Neural progenitor cell (in vitro differentiated cells): Measurements from ENCODE around the gene SND1. TPM values are rescaled to one million over a fixed set of nuclear protein-coding genes. Genes with fewer than 3 reads are reported as not detected.

Source experiments
- DNase-seq: peaks from one replicate; pipeline ENCODE4 v3.0.0-alpha.2; 2016; ENCODE audit warnings: low spot score
- H2AFZ ChIP-seq: fragments of 200-600 bp; sonication (generic); replicated peaks from 2 replicates; pipeline ENCODE4 v1.6.1; 2016; ENCODE audit warnings: antibody characterized with exemption
- H3F3A ChIP-seq: fragments of 200-600 bp; sonication (generic); 2 replicates; pipeline ENCODE4 v1.6.1; 2016; ENCODE audit warnings: antibody characterized with exemption, low read depth
- H3K27ac ChIP-seq: fragments of 200-600 bp; sonication (generic); 2 replicates; pipeline ENCODE4 v1.5.1; 2016; ENCODE audit warnings: mild to moderate bottlenecking
- H3K27me3 ChIP-seq: fragments of 200-600 bp; sonication (generic); 2 replicates; pipeline ENCODE4 v1.6.1; 2016; ENCODE audit warnings: mild to moderate bottlenecking, moderate library complexity
- H3K36me3 ChIP-seq: fragments of 200-600 bp; sonication (generic); 2 replicates; pipeline ENCODE4 v1.5.1; 2016
- H3K4me1 ChIP-seq: fragments of 200-600 bp; sonication (generic); 2 replicates; pipeline ENCODE4 v1.6.1; 2016; ENCODE audit warnings: mixed run types
- H3K4me2 ChIP-seq: fragments of 200-600 bp; sonication (generic); 2 replicates; pipeline ENCODE4 v1.6.1; 2016
- H3K4me3 ChIP-seq: fragments of 200-600 bp; sonication (generic); 2 replicates; pipeline ENCODE4 v1.5.1; 2016
- H3K79me2 ChIP-seq: fragments of 200-600 bp; sonication (generic); 2 replicates; pipeline ENCODE4 v1.6.1; 2016; ENCODE audit warnings: low read depth
- H3K9ac ChIP-seq: fragments of 200-600 bp; sonication (generic); 2 replicates; pipeline ENCODE4 v1.6.1; 2016
- H3K9me3 ChIP-seq: fragments of 200-600 bp; sonication (generic); 2 replicates; pipeline ENCODE4 v1.5.1; 2016; ENCODE audit warnings: low read depth
- H4K20me1 ChIP-seq: fragments of 200-600 bp; sonication (generic); 2 replicates; pipeline ENCODE4 v1.6.1; 2016; ENCODE audit warnings: low read depth
- H3K27ac Mint-ChIP-seq: 3 replicates; pipeline ENCODE4 v1.8.0; 2021; ENCODE audit warnings: mixed read lengths
- H3K27me3 Mint-ChIP-seq: 2 replicates; pipeline ENCODE4 v1.8.0; 2022; ENCODE audit warnings: low read depth, mild to moderate bottlenecking, inconsistent platforms, moderate library complexity, mixed read lengths; ENCODE audit not compliant: insufficient read depth
- H3K36me3 Mint-ChIP-seq: 3 replicates; pipeline ENCODE4 v1.8.0; 2021; ENCODE audit warnings: mixed read lengths
- H3K4me1 Mint-ChIP-seq: 3 replicates; pipeline ENCODE4 v1.8.0; 2021; ENCODE audit warnings: mixed read lengths
- H3K4me3 Mint-ChIP-seq: 3 replicates; pipeline ENCODE4 v1.8.0; 2021; ENCODE audit warnings: mild to moderate bottlenecking, moderate library complexity, mixed read lengths
- H3K9me3 Mint-ChIP-seq: 3 replicates; pipeline ENCODE4 v1.8.0; 2020; ENCODE audit warnings: mixed read lengths
- EZH2 ChIP-seq: fragments of 200-600 bp; sonication (generic); IDR thresholded peaks from 2 replicates; pipeline ENCODE4 v1.6.1; 2017; ENCODE audit warnings: antibody characterized with exemption, mild to moderate bottlenecking, moderate library complexity
- EZH2phosphoT487 ChIP-seq: fragments of 200-600 bp; sonication (generic); IDR thresholded peaks from 2 replicates; pipeline ENCODE4 v1.6.1; 2017; ENCODE audit warnings: antibody characterized with exemption
- total RNA-seq: library from RNA; depleted of rRNA; stranded (reverse); fragments of >200 nt; gene quantifications from 2 replicates; pipeline ENCODE4 v1.2.3, GENCODE V29; 2015; ENCODE audit warnings: low replicate concordance
- TF ChIP-seq, protein P1 (sequence below): fragments of 200-600 bp; sonication (generic); IDR thresholded peaks from 2 replicates; pipeline ENCODE4 v1.5.1; 2017; ENCODE audit warnings: antibody characterized with exemption, mild to moderate bottlenecking

SND1 gene
- total RNA-seq, 1 donor from 2014 or later = 154 TPM

DNA sequence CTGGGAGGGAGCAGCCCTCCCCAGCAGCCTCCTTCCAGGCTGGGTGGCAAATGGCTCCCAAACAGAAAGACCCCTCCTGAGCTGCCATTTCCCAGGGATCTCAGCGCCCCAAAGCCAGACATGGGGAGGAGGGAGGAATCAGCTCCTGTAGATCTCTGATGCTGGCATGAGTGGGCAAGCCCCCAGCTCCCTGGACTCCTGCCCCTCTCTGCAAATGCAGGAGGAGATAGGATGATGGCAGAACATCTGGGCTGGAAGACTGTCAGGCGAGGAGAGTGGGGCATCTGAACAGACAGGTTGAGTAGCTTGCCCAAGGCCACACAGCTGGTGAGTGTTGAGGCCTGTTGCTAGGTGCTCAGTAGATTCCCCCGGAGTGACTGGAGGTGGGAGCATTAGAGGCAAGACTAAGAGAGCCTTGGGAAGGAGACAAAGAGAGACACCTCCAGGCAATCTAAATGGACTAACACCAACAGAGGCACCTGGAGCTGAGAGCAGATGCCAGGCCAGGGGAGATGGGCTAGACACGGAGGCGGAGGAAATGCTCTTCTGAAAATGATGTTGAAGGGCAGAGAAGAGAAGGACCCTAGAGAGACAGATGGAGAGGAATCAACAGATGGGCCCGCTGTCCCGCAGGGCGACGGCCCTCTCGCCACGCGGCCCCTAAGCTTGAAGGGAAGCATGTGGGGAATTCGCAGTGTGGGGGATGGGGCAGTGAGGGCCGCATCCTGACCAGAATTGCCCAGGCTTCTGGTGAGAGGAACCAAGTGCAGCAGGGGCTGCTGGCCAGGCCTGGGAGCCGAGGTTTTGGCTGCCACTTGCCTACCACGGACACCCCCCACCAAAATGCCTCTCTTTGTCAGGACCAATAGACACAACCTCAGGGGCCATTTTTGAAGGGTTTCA lies 464.1 kb downstream of the SND1 start:
- H3K36me3 ChIP-seq = no peaks in the 10 kb centered on the region
- H4K20me1 ChIP-seq = no peaks in the 10 kb centered on the region
- H2AFZ ChIP-seq = no peak overlapping the region
- H3K27me3 ChIP-seq = no peaks in the 10 kb centered on the region
- peaks cover 2% of the 10 kb centered on the region for H3K27me3 Mint-ChIP-seq
- H3K9me3 Mint-ChIP-seq = no peaks in the 10 kb centered on the region
- H3K9me3 ChIP-seq = no peaks in the 10 kb centered on the region
- no peak for DNase-seq
- no peaks in the 10 kb centered on the region for H3F3A ChIP-seq
- H3K4me3 Mint-ChIP-seq = no peak overlapping the region
- H3K9ac ChIP-seq = no peak overlapping the region
- peaks cover 15% of the 10 kb centered on the region for H3K4me1 Mint-ChIP-seq
- TF ChIP-seq EZH2 (no peak), EZH2phosphoT487 (no peak)
- TF ChIP-seq, protein P1, sequence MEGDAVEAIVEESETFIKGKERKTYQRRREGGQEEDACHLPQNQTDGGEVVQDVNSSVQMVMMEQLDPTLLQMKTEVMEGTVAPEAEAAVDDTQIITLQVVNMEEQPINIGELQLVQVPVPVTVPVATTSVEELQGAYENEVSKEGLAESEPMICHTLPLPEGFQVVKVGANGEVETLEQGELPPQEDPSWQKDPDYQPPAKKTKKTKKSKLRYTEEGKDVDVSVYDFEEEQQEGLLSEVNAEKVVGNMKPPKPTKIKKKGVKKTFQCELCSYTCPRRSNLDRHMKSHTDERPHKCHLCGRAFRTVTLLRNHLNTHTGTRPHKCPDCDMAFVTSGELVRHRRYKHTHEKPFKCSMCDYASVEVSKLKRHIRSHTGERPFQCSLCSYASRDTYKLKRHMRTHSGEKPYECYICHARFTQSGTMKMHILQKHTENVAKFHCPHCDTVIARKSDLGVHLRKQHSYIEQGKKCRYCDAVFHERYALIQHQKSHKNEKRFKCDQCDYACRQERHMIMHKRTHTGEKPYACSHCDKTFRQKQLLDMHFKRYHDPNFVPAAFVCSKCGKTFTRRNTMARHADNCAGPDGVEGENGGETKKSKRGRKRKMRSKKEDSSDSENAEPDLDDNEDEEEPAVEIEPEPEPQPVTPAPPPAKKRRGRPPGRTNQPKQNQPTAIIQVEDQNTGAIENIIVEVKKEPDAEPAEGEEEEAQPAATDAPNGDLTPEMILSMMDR = no peak
- H3K4me3 ChIP-seq = no peak overlapping the region
- H3K4me1 ChIP-seq = no peaks in the 10 kb centered on the region
- no peak overlapping the region for H3K4me2 ChIP-seq
- H3K36me3 Mint-ChIP-seq = no peaks in the 10 kb centered on the region
- H3K27ac ChIP-seq = no peak overlapping the region
- no peaks in the 10 kb centered on the region for H3K79me2 ChIP-seq
- no peak overlapping the region for H3K27ac Mint-ChIP-seq

DNA sequence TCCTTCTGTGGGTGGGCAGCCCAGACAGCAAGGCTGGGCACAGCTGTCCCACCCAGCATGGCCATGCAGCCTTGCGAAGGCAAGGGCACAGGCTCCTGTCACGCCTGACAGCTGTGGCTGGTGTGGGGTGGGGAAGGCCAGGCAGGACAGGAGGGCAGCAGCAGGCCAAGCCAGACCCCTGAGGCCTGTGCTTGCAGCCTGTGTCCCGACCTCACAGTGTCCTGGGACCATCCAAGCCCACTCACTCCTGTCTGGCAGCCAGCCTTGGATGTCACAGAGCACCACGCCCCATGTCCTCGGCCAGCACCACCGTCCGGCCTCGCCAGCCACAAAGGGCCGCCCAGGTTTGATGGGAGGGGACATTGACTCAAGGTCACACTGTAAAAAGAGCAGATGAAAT lies 464.7 kb downstream of the SND1 start:
- H3K4me1 Mint-ChIP-seq = peaks cover 15% of the 10 kb centered on the region
- H3K9me3 ChIP-seq = no peaks in the 10 kb centered on the region
- H3K27ac ChIP-seq = no peak overlapping the region
- no peaks in the 10 kb centered on the region for H3K36me3 ChIP-seq
- DNase-seq = no peak
- H4K20me1 ChIP-seq = no peaks in the 10 kb centered on the region
- H3K4me2 ChIP-seq = no peak overlapping the region
- H3K4me3 ChIP-seq = no peak overlapping the region
- no peaks in the 10 kb centered on the region for H3K79me2 ChIP-seq
- no peak overlapping the region for H3K4me3 Mint-ChIP-seq
- no peak overlapping the region for H3K9ac ChIP-seq
- peaks cover 2% of the 10 kb centered on the region for H3K27me3 Mint-ChIP-seq
- no peaks in the 10 kb centered on the region for H3K9me3 Mint-ChIP-seq
- H3F3A ChIP-seq = no peaks in the 10 kb centered on the region
- no peak for TF ChIP-seq EZH2
- TF ChIP-seq, protein P1 = no peak
- TF ChIP-seq EZH2phosphoT487 = no peak
- no peaks in the 10 kb centered on the region for H3K27me3 ChIP-seq
- no peak overlapping the region for H2AFZ ChIP-seq
- no peak overlapping the region for H3K27ac Mint-ChIP-seq
- no peaks in the 10 kb centered on the region for H3K36me3 Mint-ChIP-seq
- peaks cover 2% of the 10 kb centered on the region for H3K4me1 ChIP-seq

DNA sequence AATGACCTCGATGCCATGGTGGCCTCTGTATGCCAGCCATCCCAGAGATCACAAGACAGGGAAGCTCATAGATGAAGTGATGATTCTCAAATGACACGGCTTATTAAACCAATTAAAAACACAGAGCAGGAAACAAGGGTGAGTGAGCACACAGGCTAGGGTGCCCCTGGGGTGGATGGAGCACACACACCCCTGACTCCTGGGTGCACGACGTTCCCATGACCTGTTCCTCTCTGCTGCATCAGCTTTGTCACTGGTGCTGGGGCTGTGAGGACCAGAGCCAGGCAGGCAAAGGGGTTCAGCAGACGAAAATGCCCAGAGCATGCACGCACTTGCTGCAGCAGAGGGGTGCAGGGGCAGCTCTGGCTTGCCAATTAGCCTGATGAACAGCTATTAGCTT lies 465.7 kb downstream of the SND1 start:
- H3K9me3 Mint-ChIP-seq = no peaks in the 10 kb centered on the region
- Histone ChIP-seq H3K4me2 (no peak overlapping the region), H3K27ac (no peak overlapping the region), H3K27me3 (no peaks in the 10 kb centered on the region), H3K36me3 (no peaks in the 10 kb centered on the region), H3K9me3 (no peaks in the 10 kb centered on the region), H3F3A (peaks cover 2% of the 10 kb centered on the region), H3K4me3 (no peak overlapping the region), H2AFZ (no peak overlapping the region), H3K9ac (no peak overlapping the region), H3K4me1 (peaks cover 10% of the 10 kb centered on the region), H4K20me1 (peaks cover under 1% of the 10 kb centered on the region), H3K79me2 (no peaks in the 10 kb centered on the region)
- peaks cover 5% of the 10 kb centered on the region for H3K27me3 Mint-ChIP-seq
- no peak for DNase-seq
- no peak overlapping the region for H3K4me3 Mint-ChIP-seq
- H3K36me3 Mint-ChIP-seq = no peaks in the 10 kb centered on the region
- TF ChIP-seq EZH2phosphoT487 (no peak), EZH2 (no peak)
- TF ChIP-seq, protein P1 = no peak
- no peak overlapping the region for H3K27ac Mint-ChIP-seq
- H3K4me1 Mint-ChIP-seq = peaks cover 23% of the 10 kb centered on the region
